Gastroesophageal sphincter (tissue), 4 donors: ENCODE data around the gene ANKRA2. TPM values are rescaled to one million over a fixed set of nuclear protein-coding genes. Genes with fewer than 3 reads are reported as not detected.

Experiments used
- ATAC-seq: fragments of 150-250 bp; one replicate; pipeline ENCODE4 v1.9.1; 2016; ENCODE audit warnings: mild to moderate bottlenecking, moderate library complexity
- H3K27ac ChIP-seq, 4 donors: fragments of 200-600 bp; sonication (generic) in 3 of 4; 1 replicate in 3 of 4; 2 replicates in 1 of 4; pipeline ENCODE4 v1.5.1; 2016 to 2019
- H3K27me3 ChIP-seq: fragments of 200-600 bp; sonication (generic); one replicate; pipeline ENCODE4 v1.5.1; 2019
- H3K36me3 ChIP-seq, 2 donors: fragments of 200-600 bp; sonication (generic); one replicate each; pipeline ENCODE4 v1.5.1; 2019; ENCODE audit warnings: control low read depth in 1 of 2
- H3K4me1 ChIP-seq, 3 donors: fragments of 200-600 bp; sonication (generic); 1 replicate in 2 of 3; 2 replicates in 1 of 3; pipeline ENCODE4 v1.5.1; 2016 to 2019; ENCODE audit warnings: control low read depth in 2 of 3
- H3K4me3 ChIP-seq, 2 donors: fragments of 200-600 bp; sonication (generic); one replicate each; pipeline ENCODE4 v1.5.1; 2019; ENCODE audit warnings: mild to moderate bottlenecking in 1 of 2, moderate library complexity in 1 of 2
- H3K9me3 ChIP-seq, 3 donors: fragments of 200-600 bp; sonication (generic); one replicate each; pipeline ENCODE4 v1.5.1; 2017 to 2019; ENCODE audit warnings: control low read depth in 2 of 3
- EP300 ChIP-seq: sonication (generic); formaldehyde crosslinking; IDR thresholded peaks from one replicate; pipeline ENCODE4 v1.6.1; 2017; ENCODE audit warnings: antibody characterized with exemption, mild to moderate bottlenecking
- POLR2A ChIP-seq, 2 donors: fragments of 450-650 bp; IDR thresholded peaks; one replicate each; pipeline ENCODE4 v1.6.1; 2017; ENCODE audit warnings: antibody characterized with exemption in 2 of 2, mild to moderate bottlenecking in 2 of 2, moderate library complexity in 1 of 2
- POLR2AphosphoS5 ChIP-seq: sonication (generic); formaldehyde crosslinking; IDR thresholded peaks from one replicate; pipeline ENCODE4 v1.6.1; 2017; ENCODE audit warnings: antibody characterized with exemption
- WGBS, 2 donors: methylation state at CpG; one replicate each; pipeline ENCODE4 v1.1.5; 2018; ENCODE audit warnings: low coverage in 1 of 2; 5-methylcytosine and 5-hydroxymethylcytosine counted together
- total RNA-seq, 4 donors: library from RNA; depleted of rRNA; stranded (reverse); fragments of >200 nt; gene quantifications; one replicate each; pipeline ENCODE4 v1.1.0, GENCODE V29; 2016
- TF ChIP-seq, protein P1 (sequence below), 4 experiments: fragments of 200-600 bp in 2 of 4; fragments of 450-650 bp in 2 of 4; sonication (generic) in 1 of 4; IDR thresholded peaks; one replicate each; pipeline ENCODE4 v1.5.1; 2017 to 2019; ENCODE audit warnings: antibody characterized with exemption in 4 of 4, mild to moderate bottlenecking in 2 of 4, moderate library complexity in 2 of 4

ANKRA2 gene
- total RNA-seq, 4 donors from 2014 or later, result 18.3 to 55.3 (median 28.2) TPM

DNA sequence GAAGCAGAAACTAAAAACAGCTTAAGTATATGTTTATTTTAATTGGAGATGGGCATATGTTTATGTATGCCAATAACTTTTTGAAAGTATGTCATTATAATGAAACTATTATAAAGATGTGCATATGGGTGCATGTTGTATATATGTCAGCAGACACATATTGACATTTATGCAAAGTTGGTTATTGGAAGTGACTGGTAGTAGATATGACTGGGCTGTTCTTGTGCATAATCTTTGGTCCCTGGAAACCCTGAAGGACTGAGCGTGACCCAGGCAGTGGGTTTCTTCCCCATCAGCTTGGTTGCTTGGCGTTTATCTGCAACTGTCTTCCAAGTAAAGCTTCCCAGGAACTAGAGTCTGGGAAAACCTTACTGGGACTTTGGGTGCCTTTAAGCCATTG lies 25.7 kb downstream of the ANKRA2 start:
- H3K9me3 ChIP-seq, result no peaks in the 10 kb centered on the region

DNA sequence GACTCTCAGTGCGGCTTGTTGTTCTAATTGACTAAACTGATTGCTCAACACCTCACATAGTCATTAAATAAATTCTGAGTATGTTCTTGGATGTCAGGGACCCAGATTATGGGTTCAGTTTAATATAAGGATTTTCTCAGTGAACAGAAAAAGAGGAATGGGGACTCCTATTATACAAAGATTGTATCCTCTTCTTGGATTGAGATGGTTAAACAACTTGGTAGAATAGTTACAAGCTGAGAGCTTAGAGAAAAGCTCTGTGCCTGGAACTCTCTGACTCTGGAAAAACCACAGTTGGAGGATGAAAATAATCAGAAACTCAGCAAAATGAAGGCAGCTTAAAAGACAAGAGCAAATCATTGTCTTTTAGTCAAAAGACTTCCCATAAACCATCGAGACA lies 30.5 kb downstream of the ANKRA2 start:
- no peak for TF ChIP-seq POLR2AphosphoS5
- TF ChIP-seq POLR2A (IDR thresholded peaks at IDR 0.05), result no peak
- TF ChIP-seq, protein P1, sequence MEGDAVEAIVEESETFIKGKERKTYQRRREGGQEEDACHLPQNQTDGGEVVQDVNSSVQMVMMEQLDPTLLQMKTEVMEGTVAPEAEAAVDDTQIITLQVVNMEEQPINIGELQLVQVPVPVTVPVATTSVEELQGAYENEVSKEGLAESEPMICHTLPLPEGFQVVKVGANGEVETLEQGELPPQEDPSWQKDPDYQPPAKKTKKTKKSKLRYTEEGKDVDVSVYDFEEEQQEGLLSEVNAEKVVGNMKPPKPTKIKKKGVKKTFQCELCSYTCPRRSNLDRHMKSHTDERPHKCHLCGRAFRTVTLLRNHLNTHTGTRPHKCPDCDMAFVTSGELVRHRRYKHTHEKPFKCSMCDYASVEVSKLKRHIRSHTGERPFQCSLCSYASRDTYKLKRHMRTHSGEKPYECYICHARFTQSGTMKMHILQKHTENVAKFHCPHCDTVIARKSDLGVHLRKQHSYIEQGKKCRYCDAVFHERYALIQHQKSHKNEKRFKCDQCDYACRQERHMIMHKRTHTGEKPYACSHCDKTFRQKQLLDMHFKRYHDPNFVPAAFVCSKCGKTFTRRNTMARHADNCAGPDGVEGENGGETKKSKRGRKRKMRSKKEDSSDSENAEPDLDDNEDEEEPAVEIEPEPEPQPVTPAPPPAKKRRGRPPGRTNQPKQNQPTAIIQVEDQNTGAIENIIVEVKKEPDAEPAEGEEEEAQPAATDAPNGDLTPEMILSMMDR (IDR thresholded peaks at IDR 0.05), result no peak
- TF ChIP-seq EP300, result no peak
- ATAC-seq, result no peak
- 94 to 97% methylated on average over 2 of the region's 2 CpGs for WGBS, 2 donors
- Histone ChIP-seq H3K27me3 (no peaks in the 10 kb centered on the region), H3K4me1 (no peaks in the 10 kb centered on the region), H3K27ac (no peak overlapping the region), H3K4me3 (no peak overlapping the region), H3K9me3 (no peaks in the 10 kb centered on the region), H3K36me3 (no peaks in the 10 kb centered on the region)

More for the DNA sequence above, 25.7 kb downstream of the ANKRA2 start:
- no peak overlapping the region for H3K27ac ChIP-seq
- TF ChIP-seq POLR2A (IDR thresholded peaks at IDR 0.05) (no peak), POLR2AphosphoS5 (no peak), EP300 (no peak)
- TF ChIP-seq, protein P1 (IDR thresholded peaks at IDR 0.05), result no peak
- 100% methylated on average over 1 to 2 of the region's 2 CpGs for WGBS, 2 donors
- ATAC-seq, result no peak
- H3K36me3 ChIP-seq, result no peaks in the 10 kb centered on the region
- no peaks in the 10 kb centered on the region for H3K27me3 ChIP-seq
- H3K4me1 ChIP-seq, result peaks cover 0 to 24% (median 4%) of the 10 kb centered on the region in 3 donors
- H3K4me3 ChIP-seq, result no peak overlapping the region

DNA sequence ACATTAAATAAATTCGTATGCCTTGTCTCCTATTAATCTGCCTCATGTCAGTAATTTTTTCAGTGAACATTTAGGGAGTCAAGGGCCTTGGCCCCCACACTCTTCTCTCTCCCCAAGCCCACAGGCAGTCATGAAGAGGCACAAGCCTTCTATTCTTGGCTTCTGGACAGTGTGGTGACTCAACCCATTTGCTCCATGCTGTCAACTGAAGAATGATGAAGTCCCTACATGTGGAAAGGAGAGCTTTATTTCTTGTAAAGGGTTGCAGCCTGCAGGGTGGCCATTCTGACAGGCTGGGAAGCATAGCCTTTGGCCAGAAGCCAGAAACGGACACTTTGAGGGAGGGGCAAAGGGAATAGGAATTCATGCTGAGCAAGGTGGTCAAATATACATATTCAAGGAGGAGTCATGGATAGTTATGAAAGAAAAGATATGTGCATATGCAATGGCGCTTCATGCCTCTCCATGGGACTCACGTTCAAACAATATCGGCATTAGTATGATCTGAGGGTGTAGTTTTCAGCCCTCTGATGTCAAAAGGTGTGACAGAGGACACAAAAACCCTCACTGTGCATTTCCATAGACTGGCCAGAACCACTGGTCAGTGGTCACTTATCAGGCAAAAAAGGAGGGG lies 31.3 kb downstream of the ANKRA2 start:
- Histone ChIP-seq H3K27ac (no peak overlapping the region), H3K9me3 (no peaks in the 10 kb centered on the region), H3K36me3 (no peaks in the 10 kb centered on the region), H3K27me3 (no peaks in the 10 kb centered on the region), H3K4me3 (no peak overlapping the region), H3K4me1 (no peaks in the 10 kb centered on the region)
- no peak for TF ChIP-seq POLR2A (IDR thresholded peaks at IDR 0.05)
- no peak for TF ChIP-seq EP300
- TF ChIP-seq, protein P1 (IDR thresholded peaks at IDR 0.05), result no peak
- TF ChIP-seq POLR2AphosphoS5, result no peak
- 60 to 62% methylated on average over 5 of the region's 5 CpGs for WGBS, 2 donors
- no peak for ATAC-seq

DNA sequence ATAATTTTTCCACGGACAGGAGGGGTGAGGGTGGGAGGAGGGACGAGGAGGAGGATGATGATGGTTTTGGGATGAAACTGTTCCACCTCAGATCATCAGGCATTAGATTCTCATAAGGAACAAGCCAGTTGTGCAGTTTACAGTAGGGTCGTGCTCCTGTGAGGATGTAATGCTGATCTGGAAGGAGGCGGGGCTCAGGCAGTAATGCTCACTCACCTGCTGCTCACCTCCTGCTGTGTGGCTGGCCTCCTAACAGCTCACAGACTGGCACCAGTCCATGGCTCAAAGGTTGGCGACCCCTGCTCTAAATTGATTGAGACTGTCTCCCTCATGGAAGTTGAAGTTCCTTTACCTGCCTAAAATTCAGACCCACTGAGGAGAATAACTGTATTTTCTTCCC lies 33.2 kb downstream of the ANKRA2 start:
- H3K36me3 ChIP-seq, result no peaks in the 10 kb centered on the region
- ATAC-seq, result no peak
- 51 to 90% methylated on average over 2 to 4 of the region's 5 CpGs for WGBS, 2 donors
- H3K27me3 ChIP-seq, result no peaks in the 10 kb centered on the region
- H3K9me3 ChIP-seq, result no peaks in the 10 kb centered on the region
- TF ChIP-seq POLR2A (IDR thresholded peaks at IDR 0.05) (no peak), EP300 (no peak), POLR2AphosphoS5 (no peak)
- TF ChIP-seq, protein P1 (IDR thresholded peaks at IDR 0.05), result no peak
- H3K4me3 ChIP-seq, result no peak overlapping the region
- H3K27ac ChIP-seq, result no peak overlapping the region
- no peaks in the 10 kb centered on the region for H3K4me1 ChIP-seq

DNA sequence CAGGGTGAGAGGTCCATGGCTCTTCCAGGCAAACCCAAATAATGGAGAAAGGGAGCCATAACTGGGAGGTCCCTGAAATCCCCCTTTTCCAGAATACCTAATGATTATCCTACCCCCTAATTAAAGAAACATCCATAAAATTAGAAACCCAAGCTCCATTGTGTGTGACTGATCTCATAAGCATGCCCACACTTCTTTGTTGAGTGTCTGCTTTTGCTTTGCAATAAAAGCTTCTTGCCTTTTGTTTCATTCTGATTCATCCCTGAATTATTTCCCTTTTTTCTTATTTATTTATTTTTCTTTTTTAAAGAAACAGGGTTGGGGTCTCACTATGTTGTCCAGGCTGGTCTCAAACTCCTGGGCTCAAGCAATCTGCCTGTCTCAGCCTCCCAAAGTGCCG lies 34.1 kb downstream of the ANKRA2 start:
- Histone ChIP-seq H3K4me3 (no peak overlapping the region), H3K9me3 (no peaks in the 10 kb centered on the region), H3K4me1 (no peaks in the 10 kb centered on the region), H3K27me3 (no peaks in the 10 kb centered on the region), H3K36me3 (no peaks in the 10 kb centered on the region), H3K27ac (no peak overlapping the region)
- TF ChIP-seq, protein P1 (IDR thresholded peaks at IDR 0.05), result no peak
- TF ChIP-seq POLR2AphosphoS5 (no peak), EP300 (no peak), POLR2A (IDR thresholded peaks at IDR 0.05) (no peak)
- no peak for ATAC-seq
- 83 to 100% methylated on average over 1 of the region's 1 CpG for WGBS, 2 donors
